Lower leg skin (tissue), 3 donors: Measurements from ENCODE around the gene RASSF6.

Experiments
- CTCF ChIP-seq, 3 donors: fragments of 450-650 bp; IDR thresholded peaks; one replicate each; pipeline ENCODE4 v1.5.1; 2016; ENCODE audit warnings: antibody characterized with exemption in 3 of 3, mild to moderate bottlenecking in 3 of 3, moderate library complexity in 2 of 3
- POLR2A ChIP-seq, 2 donors: fragments of 450-650 bp; IDR thresholded peaks; one replicate each; pipeline ENCODE4 v1.6.1; 2016 to 2017; ENCODE audit warnings: antibody characterized with exemption in 2 of 2, mild to moderate bottlenecking in 1 of 2, moderate library complexity in 1 of 2

- TF ChIP-seq CTCF (IDR thresholded peaks at IDR 0.05) (no peak), POLR2A (IDR thresholded peaks at IDR 0.05) (no peak)
These were observed 42.9 kb downstream of the RASSF6 start for GRCh38 chr4:73577371-73577770.
